Esophagus squamous epithelium (tissue), 4 donors: ENCODE data around the gene C13orf42.

Experiments used
- CTCF ChIP-seq, 6 experiments: fragments of 450-650 bp in 4 of 6; fragments of 200-600 bp in 2 of 6; sonication (generic) in 2 of 6; IDR thresholded peaks; one replicate each; pipeline ENCODE4 v1.5.1; 2016 to 2019; ENCODE audit warnings: antibody characterized with exemption in 6 of 6, mild to moderate bottlenecking in 4 of 6, moderate library complexity in 4 of 6
- POLR2A ChIP-seq, 4 donors: fragments of 450-650 bp; IDR thresholded peaks; one replicate each; pipeline ENCODE4 v1.6.1; 2017; ENCODE audit warnings: antibody characterized with exemption in 4 of 4, mild to moderate bottlenecking in 4 of 4, moderate library complexity in 3 of 4

- no peak for TF ChIP-seq CTCF (IDR thresholded peaks at IDR 0.05)
- TF ChIP-seq POLR2A (IDR thresholded peaks at IDR 0.05) = no peak
Observed at GRCh38 chr13:51137250-51137649, 26.2 kb upstream of the C13orf42 start.
